ENCODE data around the gene PRKN.

The PRKN gene

GRCh38 chr6:161630674-161631073 is 1096.9 kb downstream of the PRKN start:
- Histone ChIP-seq H3K27me3 (ENCODE audit: insufficient read depth, low read length) (no peaks in the 10 kb centered on the region), H3K79me2 (ENCODE audit: insufficient read depth, low read length) (no peaks in the 10 kb centered on the region), H3K4me1 (ENCODE audit: insufficient read depth, low read length, severe bottlenecking) (peaks cover 36% of the 10 kb centered on the region), H3K36me3 (ENCODE audit: insufficient read depth, low read length) (no peaks in the 10 kb centered on the region), H4K20me1 (ENCODE audit: insufficient read depth, low read length) (no peaks in the 10 kb centered on the region), H3K27ac (ENCODE audit: low read depth, low read length, poor library complexity, severe bottlenecking) (no peak overlapping the region), H3K4me3 (ENCODE audit: low read depth, low read length, poor library complexity, severe bottlenecking) (no peak overlapping the region), H3K9ac (ENCODE audit: low read length) (no peak overlapping the region), H3K9me2 (ENCODE audit: low read depth, low read length) (no peaks in the 10 kb centered on the region), H3F3A (ENCODE audit: insufficient read depth, low read length) (no peaks in the 10 kb centered on the region), H3K9me3 (ENCODE audit: low read length) (no peaks in the 10 kb centered on the region), H3K4me2 (ENCODE audit: low read length) (no peak overlapping the region), H2AFZ (ENCODE audit: low read length) (no peak overlapping the region)
- TF ChIP-seq CTCF (IDR thresholded peaks at IDR 0.05; ENCODE audit: low read length) (no peak), EZH2 (IDR thresholded peaks at IDR 0.05; ENCODE audit: borderline replicate concordance, low read length) (no peak)

- Histone ChIP-seq H3K9me3 (ENCODE audit: low read length) (no peaks in the 10 kb centered on the region), H3K9ac (ENCODE audit: low read length) (no peak overlapping the region), H3K27me3 (ENCODE audit: insufficient read depth, low read length) (no peaks in the 10 kb centered on the region), H3K9me2 (ENCODE audit: low read depth, low read length) (no peaks in the 10 kb centered on the region), H3K79me2 (ENCODE audit: insufficient read depth, low read length) (no peaks in the 10 kb centered on the region), H3F3A (ENCODE audit: insufficient read depth, low read length) (no peaks in the 10 kb centered on the region), H3K4me3 (ENCODE audit: low read depth, low read length, poor library complexity, severe bottlenecking) (no peak overlapping the region), H3K27ac (ENCODE audit: low read depth, low read length, poor library complexity, severe bottlenecking) (no peak overlapping the region), H3K36me3 (ENCODE audit: insufficient read depth, low read length) (no peaks in the 10 kb centered on the region), H2AFZ (ENCODE audit: low read length) (no peak overlapping the region), H3K4me2 (ENCODE audit: low read length) (no peak overlapping the region), H3K4me1 (ENCODE audit: insufficient read depth, low read length, severe bottlenecking) (peaks cover 13% of the 10 kb centered on the region), H4K20me1 (ENCODE audit: insufficient read depth, low read length) (no peaks in the 10 kb centered on the region)
- TF ChIP-seq CTCF (IDR thresholded peaks at IDR 0.05; ENCODE audit: low read length) (no peak), EZH2 (IDR thresholded peaks at IDR 0.05; ENCODE audit: borderline replicate concordance, low read length) (no peak)
Observed at GRCh38 chr6:161626132-161626676, 1101.4 kb downstream of the PRKN start.

GRCh38 chr6:161624111-161624510 is 1103.5 kb downstream of the PRKN start:
- Histone ChIP-seq H3K4me2 (ENCODE audit: low read length) (no peak overlapping the region), H3K9me3 (ENCODE audit: low read length) (no peaks in the 10 kb centered on the region), H3K9me2 (ENCODE audit: low read depth, low read length) (no peaks in the 10 kb centered on the region), H3K27ac (ENCODE audit: low read depth, low read length, poor library complexity, severe bottlenecking) (no peak overlapping the region), H3K79me2 (ENCODE audit: insufficient read depth, low read length) (no peaks in the 10 kb centered on the region), H3K4me1 (ENCODE audit: insufficient read depth, low read length, severe bottlenecking) (peaks cover 7% of the 10 kb centered on the region), H3K27me3 (ENCODE audit: insufficient read depth, low read length) (no peaks in the 10 kb centered on the region), H3K9ac (ENCODE audit: low read length) (no peak overlapping the region), H2AFZ (ENCODE audit: low read length) (no peak overlapping the region), H3F3A (ENCODE audit: insufficient read depth, low read length) (no peaks in the 10 kb centered on the region), H4K20me1 (ENCODE audit: insufficient read depth, low read length) (no peaks in the 10 kb centered on the region), H3K36me3 (ENCODE audit: insufficient read depth, low read length) (no peaks in the 10 kb centered on the region), H3K4me3 (ENCODE audit: low read depth, low read length, poor library complexity, severe bottlenecking) (no peak overlapping the region)
- TF ChIP-seq EZH2 (IDR thresholded peaks at IDR 0.05; ENCODE audit: borderline replicate concordance, low read length) = no peak
- no peak for TF ChIP-seq CTCF (IDR thresholded peaks at IDR 0.05; ENCODE audit: low read length)

All from OCI-LY1 (cell line).